HG02970 (cell line): Measurements from ENCODE around the gene MGAT5B.

ENCODE experiments used
- ATAC-seq: cut with Tn5 transposase; IDR thresholded peaks from one replicate; pipeline ENCODE4 v1.9.1; 2021; ENCODE audit warnings: mild to moderate bottlenecking, moderate library complexity, moderate number of reproducible peaks; ENCODE audit not compliant: unreplicated experiment, low FRiP score

The MGAT5B gene

DNA sequence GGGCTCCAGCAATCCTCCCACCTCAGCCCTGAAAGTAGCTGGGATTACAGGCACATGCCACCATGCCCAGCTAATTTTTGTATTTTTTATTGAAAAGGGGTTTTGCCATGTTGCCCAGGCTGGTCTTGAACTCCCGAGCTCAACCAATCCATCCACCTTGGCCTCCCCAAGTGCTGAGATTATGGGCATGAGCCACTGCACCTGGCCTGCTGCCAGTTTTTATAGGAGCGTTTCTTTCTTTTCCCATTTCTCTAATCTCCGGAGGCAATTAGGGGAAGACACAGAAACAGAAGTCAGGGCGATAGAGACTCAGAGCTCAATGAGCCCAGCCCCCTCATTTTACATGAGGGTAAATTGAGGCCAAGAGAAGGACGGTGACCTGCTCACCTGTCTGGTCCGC, 10.4 kb downstream of the MGAT5B start:
- ATAC-seq: no peak

DNA sequence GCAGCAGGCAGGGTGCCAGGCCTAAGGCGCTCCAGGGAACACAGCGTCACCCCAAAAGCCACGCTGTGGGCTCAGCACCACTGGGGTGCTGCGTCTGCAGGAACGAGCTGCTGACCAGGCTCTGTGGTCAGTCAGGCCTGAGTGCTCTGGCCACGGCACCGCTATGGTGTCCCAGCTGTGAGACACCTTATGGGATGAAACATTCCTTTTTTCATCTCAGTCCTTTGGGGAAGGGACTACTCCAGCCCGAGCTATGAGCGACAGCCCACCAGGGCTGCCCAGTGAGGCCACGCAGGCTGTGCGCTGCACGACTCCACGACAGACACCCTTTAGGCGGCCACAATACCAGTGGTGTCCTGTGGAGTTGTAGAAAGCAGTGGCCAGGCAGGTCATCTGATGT, 11.1 kb downstream of the MGAT5B start:
- no peak for ATAC-seq

DNA sequence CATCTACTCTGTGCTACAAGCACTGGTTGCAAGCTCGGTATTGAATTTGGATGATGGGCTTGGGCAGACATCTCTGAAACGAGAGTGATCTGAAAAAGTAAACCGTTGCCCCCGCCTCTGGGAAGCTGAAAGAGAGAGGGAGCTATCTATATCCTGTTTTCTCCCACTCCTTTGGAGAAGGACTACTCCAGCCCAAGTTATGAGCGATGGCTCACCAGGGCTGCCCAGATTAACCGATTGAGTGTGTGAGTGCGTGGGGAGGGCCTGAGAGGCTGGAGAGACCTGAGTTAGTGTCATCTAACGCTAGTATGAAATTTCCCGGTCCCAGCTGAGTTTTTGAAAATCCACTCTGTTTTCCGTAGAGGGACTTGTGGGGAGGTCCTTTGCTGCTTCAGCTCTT, 11.5 kb downstream of the MGAT5B start:
- ATAC-seq: no peak

DNA sequence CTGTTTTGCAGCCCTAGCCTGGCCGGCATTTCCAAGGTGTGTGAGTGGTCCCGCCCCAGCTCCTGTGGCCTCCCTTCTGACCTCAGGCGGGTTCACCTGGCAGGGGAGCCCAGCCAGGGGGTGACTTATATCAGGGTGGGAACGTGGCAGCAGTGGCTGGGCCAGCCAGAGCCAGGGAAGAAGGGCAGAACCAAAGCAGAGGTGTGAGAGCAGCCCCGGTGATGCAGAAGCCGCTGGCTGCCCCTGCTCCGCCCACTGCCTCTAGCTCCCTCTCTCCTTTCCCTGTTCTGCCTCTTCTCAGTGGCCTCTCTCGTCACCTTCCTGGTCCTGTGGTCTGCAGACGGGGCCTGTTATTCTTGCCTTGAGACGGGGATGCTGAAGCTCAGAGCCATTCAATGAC, 12.1 kb downstream of the MGAT5B start:
- ATAC-seq: no peak

DNA sequence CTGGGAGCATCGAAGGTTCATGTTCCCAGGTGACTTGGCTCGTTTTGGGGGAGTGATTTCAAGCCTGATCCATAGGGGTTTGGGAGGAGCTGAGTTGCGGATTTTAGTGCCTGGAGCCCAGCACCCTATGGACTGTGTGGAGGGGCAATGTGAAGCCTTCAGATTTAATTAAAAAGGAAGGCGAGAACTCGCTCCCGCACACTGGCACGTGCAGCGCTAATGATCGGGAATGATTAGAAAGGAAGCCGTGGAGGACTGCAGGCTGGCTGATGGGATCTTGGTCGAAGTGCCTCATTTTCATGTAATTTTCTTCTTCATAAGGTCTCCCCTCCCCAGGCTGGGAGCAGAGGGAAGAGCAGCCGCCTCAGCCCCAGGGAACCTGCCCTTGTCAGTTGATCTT, 12.8 kb downstream of the MGAT5B start:
- ATAC-seq: no peak

DNA sequence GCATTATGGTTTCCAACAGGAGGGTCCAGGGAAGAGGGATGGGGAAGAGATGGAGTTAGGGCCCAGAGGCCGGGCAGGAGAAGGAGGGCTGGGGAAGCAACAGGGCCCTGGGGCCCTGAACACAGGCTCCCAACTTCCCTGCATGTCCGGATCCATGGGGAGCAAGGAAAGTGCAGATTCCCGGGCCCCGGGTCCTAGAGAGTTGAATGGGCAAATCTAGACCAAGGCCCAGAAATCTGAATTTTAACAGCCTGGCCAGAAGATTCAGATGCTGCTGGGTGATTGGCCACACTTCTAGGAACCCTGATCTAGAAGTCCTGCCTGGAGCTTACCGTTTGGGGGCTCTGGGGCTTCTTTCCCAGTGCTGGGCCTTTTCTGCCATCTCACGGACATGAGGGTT, 13.2 kb downstream of the MGAT5B start:
- no peak for ATAC-seq

DNA sequence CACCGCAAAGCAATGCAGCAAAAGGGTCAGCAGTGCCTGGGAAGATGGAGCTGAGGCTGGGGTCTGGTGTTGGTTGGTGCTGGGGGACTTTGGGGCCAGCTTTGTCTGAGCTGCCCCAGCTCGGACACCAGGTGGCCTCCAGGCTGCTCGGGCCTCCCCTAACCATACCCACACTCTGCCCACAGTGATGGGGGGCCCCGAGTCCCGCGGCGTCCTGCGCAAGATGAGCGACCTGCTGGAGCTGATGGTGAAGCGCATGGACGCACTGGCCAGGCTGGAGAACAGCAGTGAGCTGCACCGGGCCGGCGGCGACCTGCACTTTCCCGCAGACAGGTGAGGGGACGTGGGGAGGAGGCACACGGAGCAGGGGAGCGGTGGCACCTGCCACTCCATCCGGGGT, 13.8 kb downstream of the MGAT5B start:
- no peak for ATAC-seq

DNA sequence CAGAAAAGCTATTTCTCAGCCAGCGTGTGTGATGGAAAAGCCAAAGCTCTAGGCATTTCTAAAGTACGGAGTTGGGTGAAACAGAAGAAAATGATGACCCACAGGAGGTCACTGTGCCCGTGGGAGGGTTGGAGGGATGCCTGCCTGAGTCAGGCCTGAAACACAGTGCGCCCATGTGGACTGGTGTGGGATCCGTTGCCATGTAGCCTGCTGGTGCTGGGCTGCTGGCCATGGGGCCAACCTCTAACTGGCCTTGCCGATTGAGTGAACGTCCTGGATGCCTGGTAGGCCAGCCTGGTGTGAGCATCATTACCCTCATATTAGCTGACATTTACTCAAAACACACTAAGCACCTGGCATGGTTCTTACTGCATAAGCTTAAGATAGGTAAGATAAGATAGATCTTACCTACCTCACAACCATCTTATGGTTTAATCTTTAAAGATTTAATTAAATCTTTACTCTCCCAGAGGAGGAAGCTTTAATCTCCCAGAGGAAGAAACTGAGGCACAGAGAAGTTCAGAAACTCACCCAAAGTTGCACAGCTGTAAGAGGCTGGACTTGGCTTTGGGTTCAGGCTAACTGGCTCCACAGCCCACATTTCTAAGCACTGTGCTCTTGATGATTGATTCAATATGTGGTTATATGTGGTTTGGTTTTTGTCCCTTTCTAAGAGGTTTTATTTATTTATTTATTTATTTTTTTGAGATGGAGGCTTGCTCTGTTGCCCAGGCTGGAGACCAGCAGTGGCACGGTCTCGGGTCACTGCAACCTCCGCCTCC, 15.7 kb downstream of the MGAT5B start:
- ATAC-seq: no peak

DNA sequence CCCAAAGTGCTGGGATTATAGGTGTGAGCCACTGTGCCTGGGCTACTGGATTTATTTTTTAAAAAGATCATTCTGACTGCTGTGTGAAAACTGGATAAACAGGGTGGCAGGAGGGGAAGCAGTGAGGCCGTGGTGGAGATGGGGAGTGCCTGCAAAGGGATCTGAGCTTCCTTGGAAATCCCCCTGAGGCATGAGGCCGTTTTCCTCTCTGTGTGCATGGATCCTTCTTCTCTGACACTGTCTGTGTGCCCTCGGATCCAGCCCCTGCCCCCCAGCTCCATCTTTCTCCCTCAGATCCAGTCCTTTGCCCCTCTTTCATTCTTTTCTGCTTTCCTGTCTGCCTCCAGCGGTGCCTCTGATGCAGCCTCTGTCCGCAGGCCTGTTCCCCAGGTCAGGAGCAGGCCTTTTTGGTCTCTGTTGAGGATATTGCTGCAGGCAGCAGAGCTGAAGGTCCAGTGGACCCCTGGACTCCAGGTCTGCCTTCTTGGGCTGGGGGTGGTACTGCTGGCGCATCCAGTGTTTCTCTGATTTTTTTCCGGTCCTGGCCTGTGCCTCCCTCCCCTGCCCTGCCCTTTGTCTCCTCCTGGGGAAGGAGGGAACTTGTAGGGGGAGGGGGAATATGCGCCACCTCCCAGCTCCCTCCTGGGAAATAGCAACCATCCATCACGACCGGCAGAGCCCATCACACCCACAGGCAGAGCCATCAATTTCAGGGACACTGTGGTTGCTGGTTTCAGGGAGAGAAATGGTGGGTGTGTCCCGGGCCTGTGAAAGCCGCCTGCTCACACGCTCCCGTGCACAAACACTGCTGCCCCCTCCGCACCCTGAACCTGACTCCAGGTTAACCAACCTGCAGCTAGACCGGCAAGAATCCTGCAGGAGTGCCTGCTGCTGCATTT, 17.0 kb downstream of the MGAT5B start:
- ATAC-seq: no peak

DNA sequence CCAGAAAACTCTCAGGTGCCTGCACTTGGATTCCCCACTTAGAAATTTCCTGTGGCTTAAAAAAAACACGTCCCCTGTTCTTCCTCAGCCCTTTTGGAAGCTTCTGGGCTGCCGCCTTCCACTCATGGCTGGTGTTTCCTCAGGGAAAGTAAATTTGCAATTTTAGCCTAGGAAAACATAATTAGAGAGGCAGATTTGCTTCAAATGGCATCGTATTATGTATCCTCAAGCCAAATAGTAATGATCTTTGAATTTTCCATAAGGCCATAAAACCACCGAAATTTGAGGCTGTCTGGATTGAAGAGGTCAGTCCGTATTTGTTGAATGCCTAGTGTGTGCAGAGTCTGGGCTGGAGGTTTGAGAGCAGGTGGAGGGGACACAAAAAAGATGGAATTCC, 17.7 kb downstream of the MGAT5B start:
- ATAC-seq: no peak

DNA sequence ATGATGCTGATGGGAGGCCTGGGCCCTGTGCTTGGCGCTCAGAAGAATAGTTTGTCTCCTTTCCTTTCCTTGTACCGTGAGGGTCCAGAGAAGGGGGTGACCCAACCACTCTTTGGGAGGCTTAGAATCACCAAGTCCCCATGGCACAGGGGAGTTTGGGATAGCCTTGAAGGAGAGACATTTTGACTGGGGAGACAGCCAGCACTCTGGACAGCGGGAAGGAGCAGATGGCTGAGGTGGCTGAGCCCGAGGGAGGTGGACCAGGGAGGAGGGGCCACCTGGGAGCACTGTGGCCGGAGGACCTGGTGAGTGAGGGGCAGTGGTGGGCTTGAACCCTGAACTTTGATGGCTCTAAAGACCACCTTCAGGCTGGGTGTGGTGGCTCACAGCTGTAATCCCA, 18.2 kb downstream of the MGAT5B start:
- ATAC-seq: no peak

DNA sequence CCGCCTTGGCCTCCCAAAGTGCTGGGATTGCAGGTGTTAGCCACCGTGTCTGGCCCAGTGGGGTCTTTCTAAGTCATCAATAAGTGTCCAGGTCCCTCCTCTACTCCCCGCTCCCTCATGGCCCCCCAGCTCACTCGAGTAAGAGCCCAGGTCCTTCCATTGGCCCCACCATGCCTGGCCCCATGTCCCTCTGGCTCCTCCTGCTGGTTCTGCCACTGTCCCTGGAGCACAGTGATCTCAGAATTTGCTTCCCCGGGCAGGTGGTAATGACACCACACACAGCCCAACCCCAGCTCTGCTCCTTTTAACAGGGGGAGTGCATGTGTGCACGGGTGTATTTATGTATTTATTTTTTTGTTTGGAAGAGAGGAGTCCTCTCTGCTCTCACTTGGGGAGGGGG, 19.6 kb downstream of the MGAT5B start:
- no peak for ATAC-seq

DNA sequence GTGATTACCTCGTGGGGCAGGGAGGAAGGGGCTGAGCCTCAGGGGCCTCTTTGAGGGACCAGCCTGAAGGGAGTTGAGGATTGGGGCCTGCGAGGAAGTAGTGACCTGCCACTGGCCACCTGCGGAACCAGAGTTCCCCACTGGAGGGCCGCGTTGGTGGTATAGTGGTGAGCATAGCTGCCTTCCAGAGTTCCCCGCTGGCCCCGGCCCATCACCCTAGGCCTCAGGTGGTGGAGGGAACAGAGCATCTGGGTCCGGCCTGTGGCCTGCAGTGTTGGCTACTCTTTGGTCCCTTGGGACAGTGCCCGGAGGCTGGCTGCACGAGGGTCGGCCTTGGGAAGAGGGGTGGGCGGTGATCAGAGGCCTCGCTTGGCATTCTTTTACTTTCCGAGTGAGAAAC, 20.5 kb downstream of the MGAT5B start:
- ATAC-seq: no peak

DNA sequence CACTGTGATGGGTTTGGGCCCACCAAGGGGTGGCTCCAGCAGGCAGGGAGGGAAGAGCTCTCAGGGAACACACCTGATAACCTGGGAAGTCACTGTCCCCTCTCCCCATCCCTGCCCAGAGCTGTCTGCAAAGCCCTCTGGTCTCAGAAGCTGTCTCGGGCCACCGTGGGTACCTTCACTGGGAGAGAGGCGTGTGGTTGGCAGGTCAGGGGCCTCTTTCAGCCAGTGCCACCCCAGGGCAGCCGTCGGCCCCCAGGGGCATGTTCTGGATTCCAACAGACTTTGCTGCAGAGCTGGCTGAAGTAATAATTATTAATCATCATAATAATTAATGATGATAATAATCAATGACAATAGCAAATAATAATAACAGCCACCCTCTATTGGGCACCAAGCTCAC, 21.1 kb downstream of the MGAT5B start:
- ATAC-seq: no peak

DNA sequence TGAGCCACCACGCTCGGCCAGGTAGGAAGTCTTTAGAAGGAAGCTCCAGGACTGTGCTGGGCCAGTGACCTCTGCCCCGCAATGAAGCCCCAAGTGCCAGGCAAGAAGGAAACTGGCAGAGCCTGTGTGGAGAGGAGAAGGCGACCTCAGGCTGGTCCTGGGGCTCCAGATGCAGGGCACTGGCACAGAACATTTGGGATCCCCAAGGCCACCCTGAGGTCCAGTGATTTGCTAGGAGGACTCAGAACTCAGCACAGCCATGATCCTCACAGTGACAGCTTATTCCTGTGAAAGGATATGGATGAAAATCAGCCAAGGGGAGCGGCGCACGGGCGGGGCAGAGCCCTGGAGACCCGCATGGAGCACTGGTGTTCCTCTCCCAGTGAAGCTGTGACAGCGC, 24.1 kb downstream of the MGAT5B start:
- no peak for ATAC-seq

DNA sequence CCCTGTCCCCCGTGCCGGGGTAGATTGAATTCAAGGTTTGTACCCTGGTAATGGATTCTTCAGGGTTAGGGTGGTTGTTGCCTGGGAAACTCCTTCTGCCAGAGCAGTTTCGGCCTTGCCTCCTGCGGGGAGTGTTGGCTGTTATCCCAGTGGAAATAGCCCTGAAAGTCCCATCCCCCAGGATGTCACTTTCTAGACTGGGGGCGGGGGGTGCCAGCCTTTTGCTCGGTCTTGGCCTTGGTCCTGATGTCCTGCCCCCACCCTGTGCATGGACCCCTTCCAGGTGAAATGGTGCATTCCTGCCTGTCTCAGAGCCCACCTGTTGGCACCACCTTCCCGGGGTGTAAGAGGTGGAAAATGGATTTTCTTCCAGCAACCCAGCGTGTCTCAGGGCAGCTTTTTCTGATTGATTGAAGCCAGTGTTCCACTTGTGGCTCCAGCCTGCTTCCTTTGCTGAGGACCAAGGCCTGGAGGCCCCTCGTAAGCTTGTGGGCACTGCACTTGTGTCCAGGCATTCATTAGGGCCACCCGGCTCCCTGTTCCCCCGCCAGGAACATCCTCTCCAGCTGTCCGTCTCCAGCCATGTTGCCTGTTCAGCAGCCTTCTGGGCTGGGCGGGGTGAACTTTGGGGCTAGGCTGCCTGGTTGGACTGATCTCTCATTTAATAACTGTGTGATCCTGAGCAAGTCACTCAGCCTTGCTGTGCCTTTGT, 25.6 kb downstream of the MGAT5B start:
- no peak for ATAC-seq

DNA sequence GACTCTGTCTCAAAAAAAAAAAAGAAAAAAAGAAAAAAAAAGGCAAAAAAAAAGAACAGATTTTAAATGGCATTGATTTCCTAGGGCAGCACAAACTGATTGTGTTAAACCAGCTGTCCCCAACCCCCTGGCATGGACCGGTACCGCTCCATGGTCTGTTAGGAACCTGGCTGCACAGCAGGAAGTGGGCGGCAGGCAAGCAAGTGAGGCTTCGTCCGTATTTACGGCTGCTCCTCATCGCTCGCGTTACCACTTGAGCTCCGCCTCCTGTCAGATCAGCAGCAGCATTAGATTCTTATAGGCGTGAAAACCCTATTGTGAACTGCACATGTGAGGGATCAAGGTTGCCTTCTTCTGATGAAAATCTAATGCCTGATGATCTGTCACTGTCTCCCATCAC, 26.6 kb downstream of the MGAT5B start:
- ATAC-seq: no peak

DNA sequence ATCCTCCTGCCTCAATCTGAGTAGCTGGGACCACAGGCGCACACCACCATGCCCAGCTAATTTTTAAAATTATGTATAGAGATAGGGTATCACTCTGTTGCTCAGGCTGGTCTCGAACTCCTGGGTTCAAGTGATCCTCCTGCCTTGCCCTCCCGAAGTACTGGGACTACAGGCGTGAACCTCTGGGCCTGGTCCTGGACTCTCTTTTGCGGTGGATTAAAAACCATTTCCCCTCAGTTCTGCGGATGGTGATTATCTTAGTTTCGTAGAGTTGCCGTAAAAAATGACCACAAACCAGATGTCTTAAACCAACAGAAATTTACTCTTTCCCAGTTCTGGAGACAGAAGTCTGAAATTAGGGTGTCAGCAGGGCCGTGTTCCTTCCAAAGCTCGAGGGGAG, 28.8 kb downstream of the MGAT5B start:
- no peak for ATAC-seq

DNA sequence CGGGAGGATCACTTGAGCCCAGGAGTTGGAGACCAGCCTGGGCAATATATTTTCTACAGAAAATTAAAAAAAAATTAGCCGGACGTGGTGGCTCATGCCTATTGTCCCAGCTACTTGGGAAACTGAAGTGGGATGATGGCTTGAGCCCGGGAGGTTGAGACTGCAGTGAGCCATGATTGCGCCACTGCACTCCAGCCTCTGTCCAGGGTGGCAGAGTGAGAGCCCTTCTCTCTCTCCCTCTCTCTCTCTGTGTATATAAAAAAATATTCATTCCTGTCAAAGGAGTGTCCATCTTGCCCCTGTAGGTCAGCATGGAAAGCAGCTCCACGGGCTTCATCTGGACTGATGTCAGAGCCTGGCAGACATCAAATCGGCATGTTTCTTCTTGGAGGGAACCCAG, 31.2 kb downstream of the MGAT5B start:
- ATAC-seq: no peak

DNA sequence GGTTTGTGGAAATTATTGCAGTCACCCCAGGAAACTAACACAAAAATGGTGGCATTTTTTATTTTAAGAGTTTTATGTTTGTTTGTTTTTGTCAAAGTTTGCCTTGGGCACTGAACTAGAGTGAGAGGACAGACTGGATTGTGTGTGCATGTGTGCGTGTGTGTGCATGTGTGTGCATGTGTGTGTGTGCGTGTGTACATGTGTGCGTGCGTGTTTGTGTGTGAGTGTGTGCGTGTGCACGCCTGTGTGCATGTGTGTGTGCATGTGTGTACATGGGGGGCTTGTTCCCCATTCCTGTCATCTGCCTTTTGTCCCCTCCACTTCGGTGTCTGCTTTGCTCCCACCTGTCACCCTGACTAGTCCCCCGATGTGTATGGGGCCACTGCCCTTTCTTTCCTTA, 32.5 kb downstream of the MGAT5B start:
- ATAC-seq: no peak

DNA sequence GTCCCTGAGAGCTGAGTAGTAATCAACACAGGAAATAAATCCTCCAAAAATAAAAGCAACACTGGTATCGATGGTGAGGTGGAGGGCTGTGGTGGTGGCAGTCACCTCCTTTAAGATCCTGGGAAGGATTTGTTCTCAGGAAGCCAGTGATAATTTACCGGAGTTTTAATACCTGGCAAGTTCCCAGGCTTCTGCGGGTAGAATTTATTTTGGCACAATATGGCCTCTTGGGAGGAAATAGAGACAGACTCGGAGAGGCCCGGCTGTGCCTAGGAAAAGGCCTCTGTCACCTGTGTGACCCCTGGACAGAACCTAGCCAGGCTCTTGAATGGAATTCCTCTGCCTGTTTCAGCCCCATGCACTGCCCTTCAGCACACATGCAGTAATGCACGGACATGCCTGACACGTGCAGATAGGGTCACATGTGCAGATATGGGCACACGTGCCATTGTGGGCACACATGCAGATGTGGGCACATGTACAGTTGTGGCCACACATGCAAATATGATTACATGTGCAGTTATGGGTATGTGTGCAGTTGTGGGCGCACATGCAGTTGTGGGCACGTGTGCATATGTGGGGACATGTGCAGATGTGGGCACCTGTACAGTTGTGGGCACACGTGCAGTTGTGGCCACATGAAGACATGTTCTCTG, 33.5 kb downstream of the MGAT5B start:
- ATAC-seq: no peak
